Gastroesophageal sphincter (tissue), 4 donors: ENCODE results near the gene KCNJ2. TPM values are rescaled to one million over a fixed set of nuclear protein-coding genes. Genes with fewer than 3 reads are reported as not detected.

Experiments used
- ATAC-seq: fragments of 150-250 bp; one replicate; pipeline ENCODE4 v1.9.1; 2016; ENCODE audit warnings: mild to moderate bottlenecking, moderate library complexity
- H3K27ac ChIP-seq, 4 donors: fragments of 200-600 bp; sonication (generic) in 3 of 4; 1 replicate in 3 of 4; 2 replicates in 1 of 4; pipeline ENCODE4 v1.5.1; 2016 to 2019
- H3K27me3 ChIP-seq: fragments of 200-600 bp; sonication (generic); one replicate; pipeline ENCODE4 v1.5.1; 2019
- H3K36me3 ChIP-seq, 2 donors: fragments of 200-600 bp; sonication (generic); one replicate each; pipeline ENCODE4 v1.5.1; 2019; ENCODE audit warnings: control low read depth in 1 of 2
- H3K4me1 ChIP-seq, 3 donors: fragments of 200-600 bp; sonication (generic); 1 replicate in 2 of 3; 2 replicates in 1 of 3; pipeline ENCODE4 v1.5.1; 2016 to 2019; ENCODE audit warnings: control low read depth in 2 of 3
- H3K4me3 ChIP-seq, 2 donors: fragments of 200-600 bp; sonication (generic); one replicate each; pipeline ENCODE4 v1.5.1; 2019; ENCODE audit warnings: mild to moderate bottlenecking in 1 of 2, moderate library complexity in 1 of 2
- H3K9me3 ChIP-seq, 3 donors: fragments of 200-600 bp; sonication (generic); one replicate each; pipeline ENCODE4 v1.5.1; 2017 to 2019; ENCODE audit warnings: control low read depth in 2 of 3
- CTCF ChIP-seq, 4 experiments: fragments of 200-600 bp in 2 of 4; fragments of 450-650 bp in 2 of 4; sonication (generic) in 1 of 4; IDR thresholded peaks; one replicate each; pipeline ENCODE4 v1.5.1; 2017 to 2019; ENCODE audit warnings: antibody characterized with exemption in 4 of 4, mild to moderate bottlenecking in 2 of 4, moderate library complexity in 2 of 4
- EP300 ChIP-seq: sonication (generic); formaldehyde crosslinking; IDR thresholded peaks from one replicate; pipeline ENCODE4 v1.6.1; 2017; ENCODE audit warnings: antibody characterized with exemption, mild to moderate bottlenecking
- POLR2A ChIP-seq, 2 donors: fragments of 450-650 bp; IDR thresholded peaks; one replicate each; pipeline ENCODE4 v1.6.1; 2017; ENCODE audit warnings: antibody characterized with exemption in 2 of 2, mild to moderate bottlenecking in 2 of 2, moderate library complexity in 1 of 2
- POLR2AphosphoS5 ChIP-seq: sonication (generic); formaldehyde crosslinking; IDR thresholded peaks from one replicate; pipeline ENCODE4 v1.6.1; 2017; ENCODE audit warnings: antibody characterized with exemption
- WGBS, 2 donors: methylation state at CpG; one replicate each; pipeline ENCODE4 v1.1.5; 2018; ENCODE audit warnings: low coverage in 1 of 2; 5-methylcytosine and 5-hydroxymethylcytosine counted together
- total RNA-seq, 4 donors: library from RNA; depleted of rRNA; stranded (reverse); fragments of >200 nt; gene quantifications; one replicate each; pipeline ENCODE4 v1.1.0, GENCODE V29; 2016

Gene KCNJ2
- total RNA-seq, 4 donors from 2014 or later, result 2.8 to 11.3 (median 4.9) TPM

DNA sequence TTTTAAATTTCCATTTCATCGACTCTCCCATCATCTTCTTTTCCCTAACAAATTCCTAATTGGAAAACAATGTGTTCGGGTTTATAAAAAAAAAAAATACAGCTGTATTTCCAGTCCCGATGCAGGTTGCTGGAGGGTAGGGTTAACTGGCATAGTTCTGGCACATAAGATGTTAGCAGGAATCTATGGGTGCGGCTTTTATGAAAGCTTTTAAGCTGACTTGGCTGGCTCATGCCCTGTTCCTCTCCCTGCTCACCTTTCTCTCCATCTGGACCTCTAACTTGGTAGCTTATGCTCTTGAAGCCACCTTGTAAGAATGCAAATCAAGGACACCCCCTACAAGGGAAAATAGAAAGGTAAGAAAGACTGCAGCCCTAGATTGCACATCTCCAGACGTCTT, 33.2 kb upstream of the KCNJ2 start:
- H3K9me3 ChIP-seq, result no peaks in the 10 kb centered on the region
- no peaks in the 10 kb centered on the region for H3K36me3 ChIP-seq
- no peaks in the 10 kb centered on the region for H3K27me3 ChIP-seq
- TF ChIP-seq POLR2A (IDR thresholded peaks at IDR 0.05), result no peak
- no peak for TF ChIP-seq POLR2AphosphoS5
- no peak for TF ChIP-seq CTCF (IDR thresholded peaks at IDR 0.05)
- TF ChIP-seq EP300, result no peak
- peaks cover 10 to 44% (median 15%) of the 10 kb centered on the region in 3 donors for H3K4me1 ChIP-seq
- H3K4me3 ChIP-seq, result no peak overlapping the region
- WGBS, 2 donors, result 44 to 86% methylated on average over 4 to 5 of the region's 5 CpGs
- no peak for ATAC-seq
- peak overlapping the region; percentile 25 to 99 (median 87) for H3K27ac ChIP-seq

DNA sequence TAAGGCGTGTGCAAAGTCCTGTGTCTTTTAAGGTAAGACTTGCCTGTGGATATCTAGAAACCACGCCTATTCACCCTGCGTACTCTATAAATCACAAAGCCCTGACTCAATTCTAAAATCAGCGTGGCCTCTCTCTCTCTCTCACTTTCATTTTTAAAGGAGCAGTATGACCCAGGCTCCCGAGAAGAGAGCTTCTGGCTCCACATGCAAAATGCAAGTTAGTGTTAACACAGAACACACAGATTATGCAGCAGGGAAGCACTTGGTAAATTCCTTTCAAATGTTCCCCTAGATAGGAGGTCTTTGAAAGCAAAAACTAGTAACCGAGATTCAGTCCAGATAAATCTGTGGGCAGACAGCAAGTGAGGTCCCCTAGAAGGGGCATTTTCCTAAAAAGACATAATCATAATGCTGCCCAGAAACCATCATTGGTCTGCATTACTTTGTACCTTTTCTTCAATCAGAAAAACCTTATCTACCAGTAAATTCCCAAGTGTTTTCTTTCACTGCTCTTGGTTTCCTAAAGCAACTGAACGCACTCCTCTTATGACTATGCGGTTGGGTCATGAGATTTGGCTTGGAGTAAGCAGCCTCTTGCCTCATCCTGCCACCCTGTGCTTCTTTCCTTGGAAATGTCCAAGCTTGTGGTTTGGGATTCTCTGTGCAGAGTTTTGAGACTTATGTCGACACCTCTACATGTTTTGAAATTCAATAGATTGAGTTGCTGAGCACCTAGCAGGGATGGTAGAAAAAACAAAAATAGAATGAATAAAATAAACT, 31.7 kb upstream of the KCNJ2 start:
- ATAC-seq, result peak; percentile 97
- peak; percentile 75 for TF ChIP-seq POLR2AphosphoS5
- TF ChIP-seq POLR2A (IDR thresholded peaks at IDR 0.05), result peak in 1 of 2 donors; percentile 15
- no peak for TF ChIP-seq EP300
- no peak for TF ChIP-seq CTCF (IDR thresholded peaks at IDR 0.05)
- 9 to 10% methylated on average over 8 of the region's 9 CpGs for WGBS, 2 donors
- Histone ChIP-seq H3K36me3 (no peaks in the 10 kb centered on the region), H3K27me3 (no peaks in the 10 kb centered on the region), H3K27ac (peak overlapping the region; percentile 86 to 99 (median 90)), H3K9me3 (no peaks in the 10 kb centered on the region), H3K4me3 (peak overlapping the region; percentile 43 to 69), H3K4me1 (peaks cover 10 to 44% (median 15%) of the 10 kb centered on the region in 3 donors)

GRCh38 chr17:70138291-70138865, 31.0 kb upstream of the KCNJ2 start:
- Histone ChIP-seq H3K27ac (peak overlapping the region; percentile 86 to 99 (median 90)), H3K27me3 (no peaks in the 10 kb centered on the region), H3K9me3 (no peaks in the 10 kb centered on the region), H3K4me3 (no peak overlapping the region), H3K36me3 (no peaks in the 10 kb centered on the region), H3K4me1 (peaks cover 10 to 44% (median 15%) of the 10 kb centered on the region in 3 donors)
- peak; percentile 41 for ATAC-seq
- TF ChIP-seq POLR2A (IDR thresholded peaks at IDR 0.05) (no peak), CTCF (IDR thresholded peaks at IDR 0.05) (no peak), POLR2AphosphoS5 (no peak), EP300 (no peak)
- 49 to 53% methylated on average over 3 of the region's 3 CpGs for WGBS, 2 donors

- WGBS, 2 donors, result 33 to 53% methylated on average over 3 of the region's 3 CpGs
Observed at GRCh38 chr17:70139449-70139993, 29.8 kb upstream of the KCNJ2 start.

More at GRCh38 chr17:70139449-70139993, 29.8 kb upstream of the KCNJ2 start:
- Histone ChIP-seq H3K4me1 (peaks cover 10 to 54% (median 18%) of the 10 kb centered on the region in 3 donors), H3K27me3 (no peaks in the 10 kb centered on the region), H3K9me3 (no peaks in the 10 kb centered on the region), H3K27ac (peak overlapping the region in 2 of 4 donors; percentile 86 to 88), H3K36me3 (no peaks in the 10 kb centered on the region), H3K4me3 (no peak overlapping the region)
- no peak for TF ChIP-seq EP300
- no peak for TF ChIP-seq CTCF (IDR thresholded peaks at IDR 0.05)
- no peak for TF ChIP-seq POLR2AphosphoS5
- TF ChIP-seq POLR2A (IDR thresholded peaks at IDR 0.05), result no peak
- no peak for ATAC-seq
